Natural killer cell treated with Interleukin-12 subunit alpha and Interleukin-12 subunit beta and Interleukin-15 and Interleukin-18, amount 100 ng/mL, for 72 hours (primary cell): ENCODE measurements around the gene CFAP47. TPM values are rescaled to one million over a fixed set of nuclear protein-coding genes. Genes with fewer than 3 reads are reported as not detected.

Experiments used
- ATAC-seq, 2 donors: fragments of 150-1000 bp; cut with Tn5 transposase in 1 of 2; sonication (Bioruptor Pico), chemical (Tn5 transposase) in 1 of 2; 2 replicates each; pipeline ENCODE4 v1.10.0; 2021
- DNase-seq: peaks from one replicate; pipeline ENCODE4 v3.0.0; 2022; ENCODE audit warnings: low spot score
- H3K27ac Mint-ChIP-seq, 2 donors: 1 replicate in 1 of 2; 2 replicates in 1 of 2; pipeline ENCODE4 v1.8.0; 2022; ENCODE audit warnings: mixed read lengths in 2 of 2, mild to moderate bottlenecking in 1 of 2, moderate library complexity in 1 of 2
- H3K27me3 Mint-ChIP-seq, 2 donors: 1 replicate in 1 of 2; 2 replicates in 1 of 2; pipeline ENCODE4 v1.8.0; 2022; ENCODE audit warnings: mixed read lengths in 2 of 2
- H3K36me3 Mint-ChIP-seq: one replicate; pipeline ENCODE4 v1.8.0; 2022; ENCODE audit warnings: mixed read lengths
- H3K4me1 Mint-ChIP-seq, 2 donors: 1 replicate in 1 of 2; 2 replicates in 1 of 2; pipeline ENCODE4 v1.8.0; 2022; ENCODE audit warnings: low read depth in 2 of 2, mixed read lengths in 2 of 2, mild to moderate bottlenecking in 1 of 2
- H3K4me3 Mint-ChIP-seq: one replicate; pipeline ENCODE4 v1.8.0; 2022; ENCODE audit warnings: mixed read lengths
- H3K9me3 Mint-ChIP-seq: 2 replicates; pipeline ENCODE4 v1.8.0; 2022; ENCODE audit warnings: mixed read lengths
- total RNA-seq, 2 donors: library from RNA; stranded (reverse); gene quantifications; one replicate each; pipeline ENCODE4 v1.2.3, GENCODE V29; 2022

The CFAP47 gene
- total RNA-seq, 2 donors from 2014 or later: not detected

DNA sequence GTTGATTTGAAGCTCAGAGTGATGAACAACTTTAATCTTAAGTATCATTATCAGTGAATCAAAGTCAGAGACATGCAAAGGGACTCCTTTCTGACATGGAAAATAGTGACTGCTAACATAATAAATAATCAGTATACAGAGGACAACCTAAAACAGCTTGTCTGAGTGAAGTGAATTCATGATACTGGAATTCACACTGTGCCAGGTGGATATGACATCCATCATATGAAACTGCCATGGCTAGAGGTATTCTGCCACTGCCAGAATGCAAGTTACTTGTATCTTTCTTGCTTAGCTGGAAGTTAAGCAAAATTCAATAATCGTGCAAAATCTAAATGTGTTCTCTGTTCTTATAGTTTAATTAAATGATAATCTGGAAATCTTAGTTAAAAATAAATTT is 429.0 kb downstream of the CFAP47 start:
- Mint-ChIP-seq H3K9me3 (no peaks in the 10 kb centered on the region), H3K27me3 (no peaks in the 10 kb centered on the region), H3K4me1 (no peaks in the 10 kb centered on the region), H3K36me3 (no peaks in the 10 kb centered on the region), H3K27ac (no peak overlapping the region), H3K4me3 (no peak overlapping the region)
- DNase-seq: no peak
- no peak for ATAC-seq

DNA sequence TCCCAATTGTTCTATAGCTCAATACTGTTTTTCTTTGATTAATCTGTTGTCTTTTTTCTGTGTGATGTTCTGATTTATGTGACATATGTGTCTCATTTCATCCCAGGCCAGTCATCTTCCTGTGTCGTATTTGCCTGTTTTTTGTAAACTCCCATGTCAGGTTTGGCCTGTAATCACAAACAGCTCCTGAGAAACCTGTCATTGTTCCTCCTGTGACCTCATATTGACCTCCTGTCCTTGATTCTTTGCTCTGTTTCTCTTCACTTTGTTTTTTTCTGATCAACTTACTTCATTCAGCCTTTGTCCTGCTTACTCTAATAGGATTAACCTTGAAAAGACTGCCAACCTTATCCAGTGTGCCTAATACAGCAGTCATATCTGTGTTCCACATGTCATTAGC is 438.3 kb downstream of the CFAP47 start:
- no peaks in the 10 kb centered on the region for H3K27me3 Mint-ChIP-seq
- H3K36me3 Mint-ChIP-seq: no peaks in the 10 kb centered on the region
- no peak for ATAC-seq
- no peak for DNase-seq
- H3K4me1 Mint-ChIP-seq: no peaks in the 10 kb centered on the region
- no peak overlapping the region for H3K27ac Mint-ChIP-seq
- no peak overlapping the region for H3K4me3 Mint-ChIP-seq
- H3K9me3 Mint-ChIP-seq: peaks cover 10% of the 10 kb centered on the region

DNA sequence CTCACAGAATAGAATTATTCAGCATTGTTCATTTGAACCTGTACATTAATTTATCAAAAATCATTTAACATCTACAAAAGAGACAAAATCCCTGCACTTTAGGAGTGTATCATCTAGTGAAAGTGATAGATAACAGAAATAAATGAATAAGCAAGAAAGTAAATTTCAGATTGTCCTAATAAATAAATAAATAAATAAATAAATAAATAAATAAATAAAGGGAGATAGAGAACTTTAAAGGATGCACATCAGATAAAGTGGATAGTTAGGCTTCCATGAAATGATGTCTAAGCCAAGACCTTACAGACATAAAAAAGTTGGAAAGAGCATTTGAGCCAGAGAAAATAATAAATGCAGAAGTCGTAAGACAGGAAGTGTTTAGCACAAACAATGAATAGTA is 444.7 kb downstream of the CFAP47 start:
- Mint-ChIP-seq H3K4me1 (no peaks in the 10 kb centered on the region), H3K4me3 (no peak overlapping the region), H3K36me3 (no peaks in the 10 kb centered on the region), H3K27me3 (no peaks in the 10 kb centered on the region), H3K27ac (no peak overlapping the region), H3K9me3 (no peaks in the 10 kb centered on the region)
- DNase-seq (no peak), ATAC-seq (no peak)

DNA sequence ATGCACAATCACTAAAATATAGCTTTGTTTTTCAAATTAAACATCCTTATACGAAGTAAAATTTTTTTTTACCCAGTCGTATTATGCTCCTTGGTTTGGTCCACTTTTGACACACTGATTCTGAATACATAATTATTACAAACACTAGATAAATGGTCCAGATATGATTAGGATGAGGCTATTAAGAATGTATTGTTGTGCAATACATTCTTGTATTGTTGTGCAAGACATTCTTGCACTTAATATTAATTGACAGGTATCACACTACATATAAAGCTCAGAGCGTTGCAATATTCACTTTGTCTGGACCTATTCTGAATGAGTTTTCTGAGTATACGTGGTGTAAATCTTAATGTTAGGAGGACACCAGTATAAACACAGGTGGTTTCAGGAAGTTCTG is 464.0 kb downstream of the CFAP47 start:
- H3K4me1 Mint-ChIP-seq: no peaks in the 10 kb centered on the region
- DNase-seq (no peak), ATAC-seq (no peak)
- H3K36me3 Mint-ChIP-seq: no peaks in the 10 kb centered on the region
- H3K27me3 Mint-ChIP-seq: no peaks in the 10 kb centered on the region
- H3K9me3 Mint-ChIP-seq: peaks cover 2% of the 10 kb centered on the region
- no peak overlapping the region for H3K4me3 Mint-ChIP-seq
- no peak overlapping the region for H3K27ac Mint-ChIP-seq

DNA sequence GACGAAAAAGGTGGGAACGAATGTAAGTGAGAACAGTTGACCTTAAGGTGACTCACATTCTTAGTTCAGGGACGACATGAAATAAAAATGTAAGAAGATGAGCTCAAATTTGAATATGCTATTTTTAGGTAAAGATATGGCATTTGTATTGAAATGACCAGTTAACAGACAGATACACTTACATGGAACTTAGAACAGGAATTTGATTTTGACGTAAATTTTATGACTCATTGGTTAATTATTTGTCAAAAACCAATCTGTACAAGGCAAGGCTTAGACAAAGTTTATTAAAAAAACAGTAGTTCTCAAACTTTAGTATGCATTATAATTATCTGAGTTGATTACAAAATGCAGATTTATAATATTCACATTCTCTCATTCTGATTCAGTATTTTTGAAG is 469.4 kb downstream of the CFAP47 start:
- no peak for DNase-seq
- Mint-ChIP-seq H3K27ac (no peak overlapping the region), H3K4me1 (no peaks in the 10 kb centered on the region), H3K9me3 (peaks cover 4% of the 10 kb centered on the region), H3K27me3 (no peaks in the 10 kb centered on the region), H3K36me3 (no peaks in the 10 kb centered on the region), H3K4me3 (no peak overlapping the region)
- ATAC-seq: no peak

DNA sequence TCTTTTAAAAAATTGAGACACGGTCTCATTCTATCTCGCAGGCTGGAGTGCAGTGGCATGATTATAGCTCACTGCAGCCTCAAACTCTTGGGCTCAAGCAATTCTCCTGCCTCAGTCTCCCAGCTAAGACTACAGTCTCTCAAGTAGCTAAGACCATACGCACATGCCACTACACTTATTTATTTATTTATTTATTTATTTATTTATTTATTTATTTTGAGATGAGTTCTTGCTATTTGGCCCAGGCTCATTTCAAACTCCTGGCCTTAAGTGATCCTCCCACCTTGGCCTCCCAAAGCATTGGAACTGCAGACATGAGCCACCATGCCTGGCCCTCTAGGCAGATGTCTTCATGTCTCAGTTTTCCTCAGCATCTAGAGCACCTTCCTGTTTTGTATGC is 482.2 kb downstream of the CFAP47 start:
- ATAC-seq: no peak
- H3K9me3 Mint-ChIP-seq: no peaks in the 10 kb centered on the region
- DNase-seq: no peak

DNA sequence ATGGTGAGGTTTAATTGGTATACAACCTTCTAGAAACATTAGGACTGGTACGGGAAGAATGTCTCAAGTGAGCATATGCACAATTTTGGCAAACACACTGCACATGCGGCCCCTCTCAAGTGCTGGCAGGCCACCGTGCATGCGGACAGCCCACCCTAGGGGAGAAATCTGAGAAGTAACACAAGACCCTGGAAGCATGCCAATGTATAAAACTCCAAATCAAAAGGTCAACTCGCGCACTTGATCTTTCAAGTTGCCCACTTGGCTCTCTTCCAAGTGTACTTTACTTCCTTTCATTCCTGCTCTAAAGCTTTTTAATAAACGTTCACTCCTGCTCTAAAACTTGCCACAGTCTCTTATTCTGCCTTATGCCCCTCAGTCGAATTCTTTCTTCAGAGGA is 488.3 kb downstream of the CFAP47 start:
- Mint-ChIP-seq H3K36me3 (no peaks in the 10 kb centered on the region), H3K9me3 (no peaks in the 10 kb centered on the region), H3K4me1 (no peaks in the 10 kb centered on the region), H3K4me3 (no peak overlapping the region), H3K27me3 (no peaks in the 10 kb centered on the region), H3K27ac (no peak overlapping the region)
- ATAC-seq (no peak), DNase-seq (no peak)

More for the DNA sequence above, 482.2 kb downstream of the CFAP47 start:
- Mint-ChIP-seq H3K4me3 (no peak overlapping the region), H3K27me3 (no peaks in the 10 kb centered on the region), H3K27ac (no peak overlapping the region), H3K4me1 (no peaks in the 10 kb centered on the region), H3K36me3 (no peaks in the 10 kb centered on the region)

DNA sequence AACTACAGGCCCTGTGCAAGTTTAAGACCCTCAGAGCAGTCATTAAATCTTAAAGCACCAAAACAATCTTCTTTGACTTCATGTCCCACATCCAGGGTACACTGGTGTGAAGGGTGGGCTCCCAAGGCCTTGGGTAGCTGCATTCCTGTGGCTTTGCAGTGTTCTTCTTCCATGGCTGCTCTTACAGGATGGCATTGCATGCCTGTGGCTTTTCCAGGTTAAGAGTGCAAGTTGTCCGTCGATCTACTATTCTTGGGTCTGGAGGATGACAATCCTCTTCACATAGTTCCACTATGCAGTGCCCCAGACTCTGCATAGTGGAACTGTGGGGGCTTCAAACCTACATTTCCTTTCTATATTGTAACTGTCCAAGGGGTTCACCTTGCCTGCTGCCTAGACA is 494.5 kb downstream of the CFAP47 start:
- ATAC-seq: no peak
- H3K4me3 Mint-ChIP-seq: no peak overlapping the region
- no peaks in the 10 kb centered on the region for H3K27me3 Mint-ChIP-seq
- DNase-seq: no peak
- H3K4me1 Mint-ChIP-seq: no peaks in the 10 kb centered on the region
- no peak overlapping the region for H3K27ac Mint-ChIP-seq
- no peaks in the 10 kb centered on the region for H3K36me3 Mint-ChIP-seq
- H3K9me3 Mint-ChIP-seq: no peaks in the 10 kb centered on the region

DNA sequence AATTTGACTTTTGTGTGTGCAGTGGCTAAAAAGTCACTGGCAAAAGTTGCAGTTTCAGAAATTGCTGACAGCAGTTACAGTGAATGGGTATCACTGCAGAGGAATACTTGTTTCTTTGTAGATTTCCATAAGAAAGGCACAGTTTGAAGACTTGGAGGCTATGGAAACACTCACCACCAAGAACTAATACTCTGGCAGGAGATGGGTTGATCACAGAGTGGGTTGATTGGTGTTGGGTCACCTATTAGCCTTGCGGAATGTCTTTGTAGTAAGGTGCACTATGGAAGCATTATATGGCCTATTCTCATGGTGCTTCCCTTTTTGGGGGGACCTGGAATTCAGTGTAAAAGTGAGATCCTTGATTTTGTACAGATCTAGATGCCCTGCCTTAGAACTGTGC is 502.8 kb downstream of the CFAP47 start:
- Mint-ChIP-seq H3K4me1 (no peaks in the 10 kb centered on the region), H3K4me3 (no peak overlapping the region), H3K27ac (no peak overlapping the region), H3K36me3 (no peaks in the 10 kb centered on the region), H3K9me3 (no peaks in the 10 kb centered on the region), H3K27me3 (no peaks in the 10 kb centered on the region)
- DNase-seq (no peak), ATAC-seq (no peak)

DNA sequence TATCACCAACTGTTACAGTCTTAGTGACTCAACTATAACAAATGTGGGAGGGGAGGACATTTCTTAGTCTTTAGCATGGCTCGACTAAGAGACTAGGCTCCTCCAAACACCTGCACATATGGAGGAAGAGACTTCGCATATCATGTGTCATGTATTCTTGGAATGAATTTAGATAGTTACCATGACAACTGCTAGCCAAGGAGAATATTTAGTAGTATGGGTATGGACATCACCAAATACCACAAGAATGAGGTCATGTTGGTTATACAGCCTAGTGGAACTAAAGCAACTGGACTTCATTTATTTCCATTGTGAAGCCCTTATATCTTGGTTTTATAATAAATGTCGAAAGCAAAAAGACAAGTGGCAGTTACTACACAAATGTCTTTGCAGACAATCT is 512.3 kb downstream of the CFAP47 start:
- ATAC-seq: no peak
- H3K36me3 Mint-ChIP-seq: no peaks in the 10 kb centered on the region
- no peaks in the 10 kb centered on the region for H3K4me1 Mint-ChIP-seq
- H3K9me3 Mint-ChIP-seq: no peaks in the 10 kb centered on the region
- H3K27me3 Mint-ChIP-seq: no peaks in the 10 kb centered on the region
- DNase-seq: no peak
- no peak overlapping the region for H3K4me3 Mint-ChIP-seq
- H3K27ac Mint-ChIP-seq: no peak overlapping the region

DNA sequence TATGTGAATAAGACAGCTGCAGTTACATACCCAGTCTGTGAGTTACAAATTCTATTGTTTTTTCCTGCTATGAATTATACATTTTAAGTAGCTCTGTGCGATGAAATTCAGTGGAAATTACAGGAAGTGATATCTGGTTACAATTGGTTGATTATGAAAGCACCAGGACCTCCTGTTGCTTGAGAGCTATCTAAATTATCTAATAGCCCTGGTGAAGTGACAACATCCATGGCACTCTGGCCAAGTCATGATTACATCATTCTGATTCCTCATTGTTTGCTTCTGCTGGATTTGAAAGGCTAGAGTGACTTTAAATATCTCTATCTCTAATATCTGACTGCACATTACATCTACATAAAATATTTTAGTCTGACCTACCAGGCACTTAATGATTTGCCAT is 515.0 kb downstream of the CFAP47 start:
- Mint-ChIP-seq H3K4me1 (no peaks in the 10 kb centered on the region), H3K27me3 (no peaks in the 10 kb centered on the region), H3K9me3 (peaks cover 5% of the 10 kb centered on the region), H3K4me3 (no peak overlapping the region), H3K36me3 (no peaks in the 10 kb centered on the region), H3K27ac (no peak overlapping the region)
- DNase-seq (no peak), ATAC-seq (no peak)

Other genes starting within 250 kb of the CFAP47 start
- gene MAGEB16, start 121.4 kb upstream of the CFAP47 start, total RNA-seq: not detected